HCT116 (cell line): ENCODE measurements around the gene KCNK2. TPM values are rescaled to one million over a fixed set of nuclear protein-coding genes. Genes with fewer than 3 reads are reported as not detected.

Experiments used
- ATAC-seq: fragments of 200-7000 bp; cut with Tn5 transposase; 2 replicates; pipeline ENCODE4 v1.9.1; 2020; ENCODE audit warnings: mild to moderate bottlenecking, moderate library complexity
- BruUV-seq: library from RNA; stranded (reverse); fragments of 400-500 nt; replicated peaks from 2 replicates; lab custom pipeline; 2021; lab: Mats Ljungman, UMichigan
- CTCF ChIA-PET: fragments of 300-600 bp; sonication (Branson Sonifier 250); formaldehyde crosslinking; loops from one replicate; lab custom pipeline; 2021; ENCODE audit warnings: antibody characterized with exemption; lab: Charles Lee
- POLR2A ChIA-PET: fragments of 300-600, 350-600 bp; sonication (Branson Sonifier 250); formaldehyde crosslinking; loops from one replicate; lab custom pipeline; 2021; ENCODE audit warnings: antibody characterized with exemption; lab: Charles Lee
- RAD21 ChIA-PET, 2 experiments: fragments of 300-600 bp; sonication (Branson Sonifier 250); formaldehyde crosslinking; loops; one replicate each; lab custom pipeline; 2023; ENCODE audit warnings: low total read pairs in 2 of 2; ENCODE audit not compliant: uncharacterized antibody in 2 of 2, unreplicated experiment in 2 of 2, low non-redundant PET in 1 of 2; lab: Charles Lee
- DNase-seq: peaks from one replicate; pipeline ENCODE4 v3.0.0-alpha.2; 2010; ENCODE audit warnings: low read depth, low spot score
- H2AFZ ChIP-seq: fragments of 200-600 bp; shearing (Covaris generic), sonication (generic); 2 replicates; pipeline ENCODE4 v1.6.1; 2017; ENCODE audit warnings: low read depth, mixed run types, mixed read lengths, antibody characterized with exemption, low read length; ENCODE audit not compliant: poor library complexity, severe bottlenecking
- H3K27ac ChIP-seq: 2 replicates; pipeline ENCODE4 v1.5.1; 2012; ENCODE audit warnings: low read depth, low read length
- H3K27me3 ChIP-seq: fragments of 200-600 bp; sonication (generic); 2 replicates; pipeline ENCODE4 v1.6.1; 2016; ENCODE audit warnings: mixed run types, low read length, mixed read lengths; ENCODE audit not compliant: insufficient read depth
- H3K36me3 ChIP-seq, 2 experiments: fragments of 200-500 bp in 1 of 2; fragments of 200-600 bp in 1 of 2; sonication (Bioruptor generic) in 1 of 2; sonication (generic) in 1 of 2; 2 replicates each; pipeline versions ENCODE4 v1.5.1 to v1.6.1; 2014 to 2016; ENCODE audit warnings: low read length in 2 of 2, inconsistent platforms in 1 of 2, mixed read lengths in 1 of 2, mixed run types in 1 of 2; ENCODE audit not compliant: insufficient read depth in 2 of 2, control insufficient read depth in 1 of 2
- H3K4me1 ChIP-seq, 2 experiments: fragments of 200-600 bp in 1 of 2; sonication (generic) in 1 of 2; 2 replicates each; pipeline versions ENCODE4 v1.5.1 to v1.6.1; 2012 to 2017; ENCODE audit warnings: low read length in 2 of 2, inconsistent platforms in 1 of 2, mild to moderate bottlenecking in 1 of 2, mixed read lengths in 1 of 2, mixed run types in 1 of 2, moderate library complexity in 1 of 2; ENCODE audit not compliant: insufficient read depth in 2 of 2, control insufficient read depth in 1 of 2
- H3K4me2 ChIP-seq: fragments of 200-600 bp; sonication (generic); 2 replicates; pipeline ENCODE4 v1.6.1; 2017; ENCODE audit warnings: mixed run types, low read length, mixed read lengths
- H3K4me3 ChIP-seq, 2 experiments: fragments of 200-600 bp in 1 of 2; sonication (generic) in 1 of 2; replicated peaks in 1 of 2; 2 replicates each; pipeline ENCODE4 v1.5.1; 2011 to 2016; ENCODE audit warnings: low read length in 2 of 2, control low read depth in 1 of 2, low read depth in 1 of 2, mild to moderate bottlenecking in 1 of 2, mixed read lengths in 1 of 2, mixed run types in 1 of 2
- H3K79me2 ChIP-seq: fragments of 200-600 bp; sonication (generic); 2 replicates; pipeline ENCODE4 v1.6.1; 2017; ENCODE audit warnings: mild to moderate bottlenecking, mixed run types, low read length, moderate library complexity, mixed read lengths; ENCODE audit not compliant: insufficient read depth
- H3K9ac ChIP-seq: fragments of 200-600 bp; sonication (generic); 2 replicates; pipeline ENCODE4 v1.6.1; 2016; ENCODE audit warnings: low read length, mixed read lengths
- H3K9me2 ChIP-seq: fragments of 200-600 bp; sonication (generic), shearing (Covaris generic); 2 replicates; pipeline ENCODE4 v1.6.1; 2017; ENCODE audit warnings: mixed run types, mild to moderate bottlenecking, moderate library complexity; ENCODE audit not compliant: insufficient read depth
- H3K9me3 ChIP-seq, 2 experiments: fragments of 200-500 bp in 1 of 2; fragments of 200-600 bp in 1 of 2; sonication (Bioruptor generic) in 1 of 2; sonication (generic) in 1 of 2; 2 replicates each; pipeline ENCODE4 v1.6.1; 2014 to 2017; ENCODE audit warnings: low read length in 2 of 2, mixed read lengths in 2 of 2, inconsistent platforms in 1 of 2, low read depth in 1 of 2, mild to moderate bottlenecking in 1 of 2, mixed run types in 1 of 2, moderate library complexity in 1 of 2; ENCODE audit not compliant: control insufficient read depth in 1 of 2, insufficient read depth in 1 of 2
- H4K20me1 ChIP-seq: fragments of 200-600 bp; sonication (generic), shearing (Covaris generic); 2 replicates; pipeline ENCODE4 v1.6.1; 2017; ENCODE audit warnings: mixed run types, mild to moderate bottlenecking, moderate library complexity; ENCODE audit not compliant: insufficient read depth
- EGR1 ChIP-seq: IDR thresholded peaks from 2 replicates; pipeline ENCODE4 v1.6.1; 2012; ENCODE audit warnings: low read depth
- ELF1 ChIP-seq: IDR thresholded peaks from 2 replicates; pipeline ENCODE4 v1.6.1; 2012; ENCODE audit warnings: low read depth, borderline replicate concordance
- EZH2 ChIP-seq: fragments of 200-600 bp; sonication (generic); IDR thresholded peaks from 2 replicates; pipeline ENCODE4 v1.6.1; 2017; ENCODE audit warnings: antibody characterized with exemption, mixed run types
- EZH2phosphoT487 ChIP-seq: fragments of 200-600 bp; IDR thresholded peaks from 2 replicates; pipeline ENCODE4 v1.6.1; 2018; ENCODE audit warnings: antibody characterized with exemption, borderline replicate concordance
- JUND ChIP-seq: IDR thresholded peaks from 2 replicates; pipeline ENCODE4 v1.6.1; 2012
- POLR2A ChIP-seq: IDR thresholded peaks from 2 replicates; pipeline ENCODE4 v1.7.0; 2011; ENCODE audit warnings: borderline replicate concordance; ENCODE audit not compliant: insufficient read depth, insufficient read length; ENCODE audit errors: extremely low read depth
- POLR2AphosphoS5 ChIP-seq: IDR thresholded peaks from 2 replicates; pipeline ENCODE4 v1.6.1; 2011; ENCODE audit warnings: mild to moderate bottlenecking, low read depth, low read length, moderate library complexity
- RAD21 ChIP-seq: IDR thresholded peaks from 2 replicates; pipeline ENCODE4 v1.6.1; 2012; ENCODE audit warnings: low read depth, mild to moderate bottlenecking
- SIN3A ChIP-seq: IDR thresholded peaks from 2 replicates; pipeline ENCODE4 v1.6.1; 2012; ENCODE audit warnings: low read depth
- SP1 ChIP-seq: IDR thresholded peaks from 2 replicates; pipeline ENCODE4 v1.6.1; 2012; ENCODE audit warnings: low read depth
- TCF7L2 ChIP-seq: IDR thresholded peaks from 2 replicates; pipeline ENCODE4 v1.7.0; 2011; ENCODE audit warnings: borderline replicate concordance, inconsistent platforms; ENCODE audit not compliant: insufficient read depth, insufficient read length; ENCODE audit errors: extremely low read depth
- YY1 ChIP-seq: IDR thresholded peaks from 2 replicates; pipeline ENCODE4 v1.6.1; 2011; ENCODE audit warnings: low read length, low read depth, moderate library complexity, mild to moderate bottlenecking; ENCODE audit not compliant: insufficient replicate concordance; ENCODE audit errors: extremely low read depth
- ZNF274 ChIP-seq: fragments of 200-500 bp; sonication (Bioruptor generic); IDR thresholded peaks from 2 replicates; pipeline ENCODE4 v1.6.1; 2014; ENCODE audit warnings: mild to moderate bottlenecking, low read depth, low read length, inconsistent platforms
- intact Hi-C: fragments of 100-400 bp; cut with micrococcal nuclease; formaldehyde crosslinking; loops from 2 replicates; pipeline ENCODE4 v1.10.0; 2022
- total RNA-seq: library from RNA; stranded (reverse); gene quantifications from one replicate; pipeline ENCODE4 v1.2.1, GENCODE V29; 2021; ENCODE audit not compliant: unreplicated experiment
- TF ChIP-seq, protein P1 (sequence below): IDR thresholded peaks from 2 replicates; pipeline ENCODE4 v1.6.1; 2012; ENCODE audit warnings: low read depth
- TF ChIP-seq, protein P2 (sequence below): IDR thresholded peaks from 2 replicates; pipeline ENCODE4 v1.6.1; 2012

Gene KCNK2
- total RNA-seq, 1 experiment from 2014 or later = 0.27 TPM

DNA sequence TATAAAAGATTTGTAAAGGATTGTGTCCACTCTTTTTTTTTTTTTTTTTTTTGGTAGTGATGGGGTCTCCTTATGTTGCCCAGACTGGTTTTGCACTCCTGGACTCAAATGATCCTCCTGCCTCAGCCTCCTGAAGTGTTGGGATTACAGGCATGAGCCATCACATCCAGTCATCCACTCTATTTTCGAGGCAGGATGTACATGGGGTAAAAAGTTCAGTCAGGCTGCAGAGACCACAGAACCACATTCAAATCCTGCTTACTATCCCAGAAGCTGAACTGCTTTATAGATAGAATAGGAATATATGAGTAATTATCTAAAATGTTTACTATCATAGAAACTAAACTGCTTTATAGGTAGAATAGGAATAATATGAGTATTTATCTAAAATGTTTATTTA lies 26.0 kb upstream of the KCNK2 start:
- Histone ChIP-seq H3K27me3 (no peaks in the 10 kb centered on the region), H4K20me1 (no peaks in the 10 kb centered on the region), H2AFZ (no peak overlapping the region), H3K9me3 (no peaks in the 10 kb centered on the region), H3K36me3 (no peaks in the 10 kb centered on the region), H3K9ac (no peak overlapping the region), H3K4me3 (no peak overlapping the region), H3K27ac (no peak overlapping the region), H3K4me1 (no peaks in the 10 kb centered on the region), H3K79me2 (no peaks in the 10 kb centered on the region), H3K9me2 (no peaks in the 10 kb centered on the region), H3K4me2 (no peak overlapping the region)
- ATAC-seq (no peak), DNase-seq (no peak)
- no TSS peak for BruUV-seq
- ChIA-PET RAD21 (no interaction called here), CTCF (no interaction called here), POLR2A (no interaction called here)
- intact Hi-C loops = no loop called here
- TF ChIP-seq TCF7L2 = no peak
- TF ChIP-seq, protein P1, sequence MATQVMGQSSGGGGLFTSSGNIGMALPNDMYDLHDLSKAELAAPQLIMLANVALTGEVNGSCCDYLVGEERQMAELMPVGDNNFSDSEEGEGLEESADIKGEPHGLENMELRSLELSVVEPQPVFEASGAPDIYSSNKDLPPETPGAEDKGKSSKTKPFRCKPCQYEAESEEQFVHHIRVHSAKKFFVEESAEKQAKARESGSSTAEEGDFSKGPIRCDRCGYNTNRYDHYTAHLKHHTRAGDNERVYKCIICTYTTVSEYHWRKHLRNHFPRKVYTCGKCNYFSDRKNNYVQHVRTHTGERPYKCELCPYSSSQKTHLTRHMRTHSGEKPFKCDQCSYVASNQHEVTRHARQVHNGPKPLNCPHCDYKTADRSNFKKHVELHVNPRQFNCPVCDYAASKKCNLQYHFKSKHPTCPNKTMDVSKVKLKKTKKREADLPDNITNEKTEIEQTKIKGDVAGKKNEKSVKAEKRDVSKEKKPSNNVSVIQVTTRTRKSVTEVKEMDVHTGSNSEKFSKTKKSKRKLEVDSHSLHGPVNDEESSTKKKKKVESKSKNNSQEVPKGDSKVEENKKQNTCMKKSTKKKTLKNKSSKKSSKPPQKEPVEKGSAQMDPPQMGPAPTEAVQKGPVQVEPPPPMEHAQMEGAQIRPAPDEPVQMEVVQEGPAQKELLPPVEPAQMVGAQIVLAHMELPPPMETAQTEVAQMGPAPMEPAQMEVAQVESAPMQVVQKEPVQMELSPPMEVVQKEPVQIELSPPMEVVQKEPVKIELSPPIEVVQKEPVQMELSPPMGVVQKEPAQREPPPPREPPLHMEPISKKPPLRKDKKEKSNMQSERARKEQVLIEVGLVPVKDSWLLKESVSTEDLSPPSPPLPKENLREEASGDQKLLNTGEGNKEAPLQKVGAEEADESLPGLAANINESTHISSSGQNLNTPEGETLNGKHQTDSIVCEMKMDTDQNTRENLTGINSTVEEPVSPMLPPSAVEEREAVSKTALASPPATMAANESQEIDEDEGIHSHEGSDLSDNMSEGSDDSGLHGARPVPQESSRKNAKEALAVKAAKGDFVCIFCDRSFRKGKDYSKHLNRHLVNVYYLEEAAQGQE = no peak
- no peak for TF ChIP-seq SP1
- TF ChIP-seq EGR1 = no peak
- TF ChIP-seq ZNF274 = no peak
- no peak for TF ChIP-seq RAD21

DNA sequence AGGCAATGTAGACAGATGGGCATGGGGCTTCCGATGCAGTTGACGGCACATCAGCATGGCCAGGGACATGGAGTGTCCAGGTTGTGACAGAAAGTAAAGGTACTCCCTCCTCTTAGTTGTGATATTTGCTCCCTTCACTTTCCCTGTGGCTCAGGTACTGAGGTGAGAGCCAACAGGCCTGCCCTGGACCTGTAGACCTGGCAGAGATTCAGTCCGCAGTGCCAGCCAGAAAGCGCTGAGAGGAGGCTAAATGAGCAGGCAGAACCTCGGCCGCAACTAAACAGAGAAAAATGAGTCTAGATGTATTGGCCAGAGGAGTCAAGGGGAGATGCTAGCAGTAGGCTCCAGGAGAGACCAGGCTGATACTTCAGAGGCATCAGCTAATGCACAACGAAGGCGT lies 22.6 kb upstream of the KCNK2 start:
- ATAC-seq (no peak), DNase-seq (no peak)
- TF ChIP-seq SP1 (no peak), ELF1 (no peak), EZH2 (no peak), POLR2AphosphoS5 (no peak), JUND (no peak), SIN3A (no peak), TCF7L2 (no peak), EZH2phosphoT487 (no peak), YY1 (no peak), ZNF274 (no peak), POLR2A (no peak), RAD21 (no peak)
- TF ChIP-seq, protein P2, sequence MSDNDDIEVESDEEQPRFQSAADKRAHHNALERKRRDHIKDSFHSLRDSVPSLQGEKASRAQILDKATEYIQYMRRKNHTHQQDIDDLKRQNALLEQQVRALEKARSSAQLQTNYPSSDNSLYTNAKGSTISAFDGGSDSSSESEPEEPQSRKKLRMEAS = no peak
- TF ChIP-seq, all 23 proteins: peak for 0
- no peaks in the 10 kb centered on the region for H4K20me1 ChIP-seq
- H3K9ac ChIP-seq = no peak overlapping the region
- H3K27me3 ChIP-seq = no peaks in the 10 kb centered on the region
- no TSS peak for BruUV-seq
- RAD21 ChIA-PET = no interaction called here
- no peak overlapping the region for H3K4me3 ChIP-seq
- H3K4me2 ChIP-seq = no peak overlapping the region
- POLR2A ChIA-PET = no interaction called here
- H3K9me3 ChIP-seq = no peaks in the 10 kb centered on the region
- H3K36me3 ChIP-seq = no peaks in the 10 kb centered on the region
- no peaks in the 10 kb centered on the region for H3K4me1 ChIP-seq
- CTCF ChIA-PET = no interaction called here
- H2AFZ ChIP-seq = no peak overlapping the region
- no peaks in the 10 kb centered on the region for H3K9me2 ChIP-seq
- no peak overlapping the region for H3K27ac ChIP-seq
- no peaks in the 10 kb centered on the region for H3K79me2 ChIP-seq
- intact Hi-C loops = no loop called here
